ENCODE results near the gene LSM6.

LSM6 gene

GRCh38 chr4:146186596-146186995 lies 11.1 kb downstream of the LSM6 start:
- no peak for DNase-seq

GRCh38 chr4:146190456-146190855 lies 14.9 kb downstream of the LSM6 start:
- DNase-seq, result no peak

GRCh38 chr4:146191766-146192458 lies 16.4 kb downstream of the LSM6 start:
- DNase-seq, result no peak

- no peak for DNase-seq
Observed at GRCh38 chr4:146193628-146194027, 18.1 kb downstream of the LSM6 start.

GRCh38 chr4:146194212-146194611 lies 18.7 kb downstream of the LSM6 start:
- no peak for DNase-seq

- DNase-seq, result no peak
Observed at GRCh38 chr4:146202665-146203064, 27.1 kb downstream of the LSM6 start.

GRCh38 chr4:146207410-146207809 lies 31.9 kb downstream of the LSM6 start:
- DNase-seq, result no peak

GRCh38 chr4:146210890-146211289 lies 35.4 kb downstream of the LSM6 start:
- DNase-seq, result no peak

GRCh38 chr4:146211440-146211839 lies 35.9 kb downstream of the LSM6 start:
- DNase-seq, result no peak

- DNase-seq, result no peak
Observed at GRCh38 chr4:146212781-146213180, 37.3 kb downstream of the LSM6 start.

- DNase-seq, result no peak
Observed at GRCh38 chr4:146214238-146214637, 38.7 kb downstream of the LSM6 start, which contains the start of gene REELD1. Gene REELD1, plus strand, starts transcription at chr4:146214538. Its CDS starts 2,415 bp downstream, at chr4:146216953.

GRCh38 chr4:146222313-146222712 lies 46.8 kb downstream of the LSM6 start:
- DNase-seq, result no peak

- no peak for DNase-seq
Observed at GRCh38 chr4:146224326-146224966, 48.9 kb downstream of the LSM6 start.

GRCh38 chr4:146229406-146229805 lies 53.9 kb downstream of the LSM6 start:
- DNase-seq, result no peak

GRCh38 chr4:146232131-146232722 lies 56.7 kb downstream of the LSM6 start:
- DNase-seq, result no peak

GRCh38 chr4:146235654-146236177 lies 60.2 kb downstream of the LSM6 start:
- DNase-seq, result no peak

- no peak for DNase-seq
Observed at GRCh38 chr4:146236216-146236615, 60.7 kb downstream of the LSM6 start.

GRCh38 chr4:146237092-146237491 lies 61.6 kb downstream of the LSM6 start:
- no peak for DNase-seq

GRCh38 chr4:146238107-146238506 lies 62.6 kb downstream of the LSM6 start:
- DNase-seq, result no peak

Measured in hematopoietic multipotent progenitor cell treated with erythropoietin and hydrocortisone succinate and interleukin-3 and kit ligand, for 6 days (in vitro differentiated cells).